Psoas muscle (tissue), 8 donors: ENCODE data around the gene NDNF. TPM values are rescaled to one million over a fixed set of nuclear protein-coding genes. Genes with fewer than 3 reads are reported as not detected.
A peak's percentile ranks its signal among the peaks of the same experiment; 100 is the strongest.

Experiments used
- ATAC-seq, 4 donors: fragments of 200-7000 bp; cut with Tn5 transposase; one replicate each; pipeline ENCODE4 v1.9.1; 2020; ENCODE audit warnings: moderate library complexity in 3 of 4, mild to moderate bottlenecking in 2 of 4
- DNase-seq, 2 donors: peaks; one replicate each; pipeline ENCODE4 v3.0.0-alpha.2; 2020
- H3K27ac ChIP-seq: fragments of 200-600 bp; one replicate; pipeline ENCODE4 v1.8.0; 2022
- H3K27me3 ChIP-seq, 3 donors: fragments of 200-600 bp in 1 of 3; one replicate each; pipeline versions ENCODE4 v1.6.1 to v1.8.0; 2013 to 2022; ENCODE audit warnings: low read length in 2 of 3, mild to moderate bottlenecking in 2 of 3, moderate library complexity in 1 of 3; ENCODE audit not compliant: insufficient read depth in 3 of 3
- H3K36me3 ChIP-seq, 2 donors: fragments of 200-600 bp in 1 of 2; one replicate each; pipeline versions ENCODE4 v1.6.1 to v1.8.0; 2013 to 2022; ENCODE audit warnings: low read depth in 1 of 2, mild to moderate bottlenecking in 1 of 2, moderate library complexity in 1 of 2; ENCODE audit not compliant: insufficient read depth in 1 of 2
- H3K4me1 ChIP-seq: fragments of 200-600 bp; one replicate; pipeline ENCODE4 v1.8.0; 2022
- H3K4me3 ChIP-seq: fragments of 200-600 bp; one replicate; pipeline ENCODE4 v1.8.0; 2022; ENCODE audit warnings: mild to moderate bottlenecking
- H3K9me3 ChIP-seq: fragments of 200-600 bp; one replicate; pipeline ENCODE4 v1.8.0; 2022
- CTCF ChIP-seq: fragments of 200-600 bp; IDR thresholded peaks from one replicate; pipeline ENCODE4 v1.8.0; 2022; ENCODE audit warnings: antibody characterized with exemption
- WGBS, 3 donors: extraction: QIAGEN DNeasy Blood & Tissue Kit; methylation state at CpG; one replicate each; pipeline versions ENCODE4 v1.1.6 to v1.1.7; 2013; 5-methylcytosine and 5-hydroxymethylcytosine counted together
- intact Hi-C, 2 donors: fragments of 100-400 bp; cut with DNase I; formaldehyde crosslinking; loops; one replicate each; pipeline versions ENCODE4 v1.11.0 to v1.14.2; 2022
- polyA plus RNA-seq, 3 donors: library from polyadenylated mRNA; stranded (reverse); fragments of 200-250 nt; gene quantifications; one replicate each; pipeline ENCODE4 v1.2.3, GENCODE V29; 2013
- total RNA-seq, 4 donors: library from RNA; stranded (reverse); fragmentation: NEBNext Ultra II Directional in 2 of 4; extraction: Animal tissue kit (Norgen Biotek cat#: 25700) in 2 of 4; gene quantifications; one replicate each; pipeline versions ENCODE4 v1.2.1 to v1.2.4, GENCODE V29; 2021 to 2023
- donor health status: healthy with polysubstance abuse.
- donor health status: DM: no; HTN: no; CAD: no; lungs with moderate emphysema.
- donor health status: Bipolar disorder and iron deficiency.
- donor health status: healthy.
- donor health status: DM: yes; HTN: yes; CAD: no.
- donor health status: DM: no; HTN: no; CAD: no.
- donor health status: DM: no; HTN: no; CAD: no.
- donor health status: DM: yes; HTN: yes; CAD: no.

Gene NDNF
- total and polyA plus RNA-seq, 7 donors: 2.1 to 7.6 (median 3.4) TPM

DNA sequence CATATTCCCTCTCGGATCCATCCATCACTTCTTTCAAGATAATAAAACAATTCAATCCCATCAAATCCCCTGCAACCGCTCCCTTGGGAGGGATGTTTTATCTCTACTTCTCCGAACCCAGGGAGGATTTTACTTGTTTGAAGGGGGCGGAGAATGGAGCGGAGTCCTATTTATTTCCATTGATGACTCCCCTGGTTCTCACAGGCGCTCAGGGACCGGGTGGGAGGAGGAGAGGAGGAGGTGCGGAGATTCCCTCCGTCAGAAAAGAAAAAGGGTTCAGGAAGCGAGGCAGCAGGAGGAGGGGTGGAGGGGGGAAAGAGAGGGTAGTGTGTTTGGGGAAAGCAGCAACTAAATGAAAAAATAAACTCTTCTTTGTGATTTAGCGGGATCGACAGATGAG lies 2.1 kb downstream of the NDNF start:
- 52 to 65% (median 53%) methylated on average over 12 of the region's 12 CpGs for WGBS, 3 donors
- H3K4me3 ChIP-seq: peak overlapping the region; percentile 69
- H3K36me3 ChIP-seq: no peaks in the 10 kb centered on the region
- DNase-seq (no peak), ATAC-seq (no peak)
- H3K9me3 ChIP-seq: no peaks in the 10 kb centered on the region
- H3K27me3 ChIP-seq: peaks cover 0 to 35% (median 4%) of the 10 kb centered on the region in 3 donors
- H3K4me1 ChIP-seq: peaks cover 7% of the 10 kb centered on the region
- intact Hi-C loops: loop anchor here in 1 of 2 donors (10.0 kb wide), 2 partner anchors 145 to 1175 kb away; partner anchors contain the start of gene PRDM5
- TF ChIP-seq CTCF: no peak
- H3K27ac ChIP-seq: no peak overlapping the region

DNA sequence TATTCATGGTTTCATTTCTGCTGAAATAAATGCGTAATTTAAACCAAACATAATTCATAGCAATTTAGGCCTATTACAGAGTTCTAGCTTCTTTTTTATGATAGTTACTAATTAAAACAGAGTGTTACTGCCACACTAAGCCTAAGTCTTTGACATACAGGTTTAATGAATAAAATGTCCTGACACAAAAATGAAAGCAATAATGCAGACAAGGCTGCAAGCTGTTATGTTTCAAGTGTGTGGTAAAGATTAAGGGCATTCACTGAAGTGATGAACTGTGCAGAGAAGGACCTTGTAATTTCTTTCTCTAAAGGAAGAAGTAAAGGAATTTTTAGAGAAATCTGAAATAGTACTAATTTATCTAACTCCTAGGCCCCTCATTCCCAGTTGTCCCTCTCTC lies 2.9 kb downstream of the NDNF start:
- 72 to 81% (median 78%) methylated on average over 1 of the region's 1 CpG for WGBS, 3 donors

DNA sequence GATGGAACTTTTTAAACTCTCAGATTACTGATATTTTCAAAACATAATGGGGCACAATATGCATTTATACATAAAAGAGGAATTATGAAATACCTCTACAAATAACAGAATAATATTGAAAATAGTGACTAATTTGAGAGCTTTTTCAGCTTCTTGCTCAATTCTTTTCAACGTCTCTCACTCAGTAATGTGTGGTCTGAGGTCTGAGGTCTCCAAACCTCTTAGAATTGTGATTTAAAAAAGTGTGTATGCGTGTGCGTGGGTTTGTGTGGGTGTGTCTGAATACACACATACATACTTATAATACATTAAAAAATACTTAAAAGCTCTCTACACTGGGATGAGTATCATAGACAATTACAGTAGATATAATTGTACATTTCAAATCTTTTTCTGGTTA lies 7.9 kb downstream of the NDNF start:
- TF ChIP-seq CTCF: no peak
- Histone ChIP-seq H3K27ac (no peak overlapping the region), H3K36me3 (no peaks in the 10 kb centered on the region)

More for the DNA sequence above, 2.9 kb downstream of the NDNF start:
- H3K27me3 ChIP-seq: peaks cover 0 to 30% (median 4%) of the 10 kb centered on the region in 3 donors
- peaks cover 7% of the 10 kb centered on the region for H3K4me1 ChIP-seq
- no peaks in the 10 kb centered on the region for H3K9me3 ChIP-seq
- no peak for TF ChIP-seq CTCF
- ATAC-seq: no peak
- H3K4me3 ChIP-seq: peak overlapping the region; percentile 69
- DNase-seq: no peak
- no peaks in the 10 kb centered on the region for H3K36me3 ChIP-seq
- intact Hi-C loops: no loop called here
- H3K27ac ChIP-seq: peak overlapping the region; percentile 28

DNA sequence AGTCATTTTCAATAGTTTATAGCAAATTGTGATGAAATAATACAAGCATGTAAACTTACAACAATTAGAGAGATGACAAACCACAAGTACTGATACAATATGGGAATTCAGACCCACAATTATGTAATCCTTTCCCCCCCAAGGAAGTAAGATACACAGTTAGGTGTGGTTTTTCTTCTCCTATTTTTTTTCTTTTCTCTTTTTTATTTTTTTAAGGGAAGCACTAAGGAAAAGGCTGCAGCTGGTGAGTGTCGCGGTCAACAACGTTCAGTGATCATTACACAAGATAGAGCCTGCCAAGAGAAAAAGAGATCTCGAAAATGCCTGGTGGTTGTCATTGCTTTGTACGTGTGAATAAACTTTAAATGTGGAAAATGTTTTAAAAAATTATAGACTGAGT lies 9.8 kb downstream of the NDNF start:
- DNase-seq (no peak), ATAC-seq (no peak)
- no peak for TF ChIP-seq CTCF
- no peaks in the 10 kb centered on the region for H3K9me3 ChIP-seq
- H3K36me3 ChIP-seq: no peaks in the 10 kb centered on the region
- no peaks in the 10 kb centered on the region for H3K4me1 ChIP-seq
- intact Hi-C loops: no loop called here
- 11 to 20% (median 18%) methylated on average over 5 of the region's 5 CpGs for WGBS, 3 donors
- H3K27ac ChIP-seq: no peak overlapping the region
- peaks cover 0 to 5% (median 2%) of the 10 kb centered on the region in 3 donors for H3K27me3 ChIP-seq
- H3K4me3 ChIP-seq: no peak overlapping the region

More for the DNA sequence above, 7.9 kb downstream of the NDNF start:
- Histone ChIP-seq H3K9me3 (no peaks in the 10 kb centered on the region), H3K27me3 (peaks cover 0 to 2% (median 0%) of the 10 kb centered on the region in 3 donors), H3K4me1 (no peaks in the 10 kb centered on the region), H3K4me3 (no peak overlapping the region)
- intact Hi-C loops: no loop called here
- 74 to 80% (median 77%) methylated on average over 3 of the region's 3 CpGs for WGBS, 3 donors
- ATAC-seq (no peak), DNase-seq (no peak)

DNA sequence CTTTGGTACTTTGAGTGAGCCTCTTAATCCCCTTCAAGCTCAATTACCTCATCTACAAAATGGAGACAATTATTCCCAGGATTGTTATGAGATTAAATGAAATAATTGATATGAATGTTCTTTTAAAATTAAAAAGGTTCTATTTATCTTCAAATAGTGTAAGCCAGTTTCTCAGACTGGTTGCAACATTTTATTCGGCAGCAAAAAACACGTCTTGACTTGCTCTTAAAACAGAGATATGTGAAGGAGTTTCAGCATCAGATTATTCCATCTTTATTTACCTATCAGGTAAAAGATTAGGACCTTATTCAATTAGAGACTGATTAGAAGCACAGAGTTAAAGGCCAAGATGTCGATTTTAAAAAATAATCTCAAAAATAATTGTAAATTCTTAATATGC lies 10.5 kb downstream of the NDNF start:
- H3K27me3 ChIP-seq: peaks cover 0 to 8% (median 2%) of the 10 kb centered on the region in 3 donors
- H3K27ac ChIP-seq: no peak overlapping the region
- ATAC-seq (no peak), DNase-seq (no peak)
- intact Hi-C loops: no loop called here
- H3K4me1 ChIP-seq: peaks cover 2% of the 10 kb centered on the region
- 84 to 93% (median 87%) methylated on average over 3 of the region's 3 CpGs for WGBS, 3 donors
- H3K9me3 ChIP-seq: no peaks in the 10 kb centered on the region
- no peak for TF ChIP-seq CTCF
- H3K36me3 ChIP-seq: no peaks in the 10 kb centered on the region
- H3K4me3 ChIP-seq: no peak overlapping the region
